Measurements from ENCODE around the gene HHIP. TPM values are rescaled to one million over a fixed set of nuclear protein-coding genes. Genes with fewer than 3 reads are reported as not detected.

Gene HHIP
- total and polyA plus RNA-seq, 2 donors, result 9.1 to 38.5 TPM

- H3K36me3 ChIP-seq (ENCODE audit: insufficient read depth), result no peaks in the 10 kb centered on the region
- no peak overlapping the region for H3K27ac ChIP-seq (ENCODE audit: low read depth)
- H3K4me1 ChIP-seq (ENCODE audit: insufficient read depth), result no peaks in the 10 kb centered on the region
- peak overlapping the region; percentile 55 for H3K4me3 ChIP-seq (ENCODE audit: low read depth, low read length)
- WGBS, result 2% methylated on average over 20 of the region's 20 CpGs
- DNase-seq (ENCODE audit: extremely low spot score), result no peak
These were observed 1.2 kb downstream of the HHIP start for GRCh38 chr4:144647095-144647561.

- DNase-seq (ENCODE audit: extremely low spot score), result no peak
- Histone ChIP-seq H3K27ac (ENCODE audit: low read depth) (no peak overlapping the region), H3K36me3 (ENCODE audit: insufficient read depth) (no peaks in the 10 kb centered on the region), H3K4me1 (ENCODE audit: insufficient read depth) (no peaks in the 10 kb centered on the region), H3K4me3 (ENCODE audit: low read depth, low read length) (peak overlapping the region; percentile 55)
- 26% methylated on average over 4 of the region's 4 CpGs for WGBS
These were observed 1.6 kb downstream of the HHIP start for GRCh38 chr4:144647590-144647989.

GRCh38 chr4:144648042-144648441, 2.1 kb downstream of the HHIP start:
- WGBS, result 40% methylated on average over 2 of the region's 2 CpGs
- no peak for DNase-seq (ENCODE audit: extremely low spot score)
- Histone ChIP-seq H3K4me1 (ENCODE audit: insufficient read depth) (no peaks in the 10 kb centered on the region), H3K27ac (ENCODE audit: low read depth) (no peak overlapping the region), H3K36me3 (ENCODE audit: insufficient read depth) (no peaks in the 10 kb centered on the region), H3K4me3 (ENCODE audit: low read depth, low read length) (peak overlapping the region; percentile 55)

GRCh38 chr4:144649646-144650045, 3.7 kb downstream of the HHIP start:
- DNase-seq (ENCODE audit: extremely low spot score), result no peak
- H3K4me1 ChIP-seq (ENCODE audit: insufficient read depth), result no peaks in the 10 kb centered on the region
- no peaks in the 10 kb centered on the region for H3K36me3 ChIP-seq (ENCODE audit: insufficient read depth)
- WGBS, result 74% methylated on average over 1 of the region's 1 CpG
- peak overlapping the region; percentile 16 for H3K4me3 ChIP-seq (ENCODE audit: low read depth, low read length)
- H3K27ac ChIP-seq (ENCODE audit: low read depth), result peak overlapping the region; percentile 34

GRCh38 chr4:144650311-144651005, 4.5 kb downstream of the HHIP start:
- Histone ChIP-seq H3K36me3 (ENCODE audit: insufficient read depth) (no peaks in the 10 kb centered on the region), H3K27ac (ENCODE audit: low read depth) (no peak overlapping the region), H3K4me3 (ENCODE audit: low read depth, low read length) (no peak overlapping the region), H3K4me1 (ENCODE audit: insufficient read depth) (no peaks in the 10 kb centered on the region)
- DNase-seq (ENCODE audit: extremely low spot score), result no peak
- 67% methylated on average over 5 of the region's 5 CpGs for WGBS

- H3K4me3 ChIP-seq (ENCODE audit: low read depth, low read length), result no peak overlapping the region
- no peak for DNase-seq (ENCODE audit: extremely low spot score)
- no peaks in the 10 kb centered on the region for H3K4me1 ChIP-seq (ENCODE audit: insufficient read depth)
- no peaks in the 10 kb centered on the region for H3K36me3 ChIP-seq (ENCODE audit: insufficient read depth)
- no peak overlapping the region for H3K27ac ChIP-seq (ENCODE audit: low read depth)
- 69% methylated on average over 4 of the region's 4 CpGs for WGBS
These were observed 8.0 kb downstream of the HHIP start for GRCh38 chr4:144653781-144654545.

GRCh38 chr4:144655491-144655890, 9.5 kb downstream of the HHIP start:
- no peak overlapping the region for H3K4me3 ChIP-seq (ENCODE audit: low read depth, low read length)
- WGBS, result 89% methylated on average over 2 of the region's 2 CpGs
- no peak overlapping the region for H3K27ac ChIP-seq (ENCODE audit: low read depth)
- H3K4me1 ChIP-seq (ENCODE audit: insufficient read depth), result no peaks in the 10 kb centered on the region
- DNase-seq (ENCODE audit: extremely low spot score), result no peak
- H3K36me3 ChIP-seq (ENCODE audit: insufficient read depth), result no peaks in the 10 kb centered on the region

GRCh38 chr4:144656850-144657249, 10.9 kb downstream of the HHIP start:
- DNase-seq (ENCODE audit: extremely low spot score), result no peak
- Histone ChIP-seq H3K27ac (ENCODE audit: low read depth) (no peak overlapping the region), H3K36me3 (ENCODE audit: insufficient read depth) (peaks cover 1% of the 10 kb centered on the region), H3K4me1 (ENCODE audit: insufficient read depth) (no peaks in the 10 kb centered on the region), H3K4me3 (ENCODE audit: low read depth, low read length) (no peak overlapping the region)
- 42% methylated on average over 2 of the region's 2 CpGs for WGBS

- no peak for DNase-seq (ENCODE audit: extremely low spot score)
- no peak overlapping the region for H3K4me3 ChIP-seq (ENCODE audit: low read depth, low read length)
- no peak overlapping the region for H3K27ac ChIP-seq (ENCODE audit: low read depth)
- no peaks in the 10 kb centered on the region for H3K4me1 ChIP-seq (ENCODE audit: insufficient read depth)
- WGBS, result 92% methylated on average over 8 of the region's 8 CpGs
- H3K36me3 ChIP-seq (ENCODE audit: insufficient read depth), result peaks cover 1% of the 10 kb centered on the region
These were observed 12.1 kb downstream of the HHIP start for GRCh38 chr4:144658015-144658567.

GRCh38 chr4:144658903-144659302, 12.9 kb downstream of the HHIP start:
- Histone ChIP-seq H3K27ac (ENCODE audit: low read depth) (no peak overlapping the region), H3K36me3 (ENCODE audit: insufficient read depth) (peaks cover 1% of the 10 kb centered on the region), H3K4me3 (ENCODE audit: low read depth, low read length) (no peak overlapping the region), H3K4me1 (ENCODE audit: insufficient read depth) (no peaks in the 10 kb centered on the region)
- WGBS, result 40% methylated on average over 1 of the region's 1 CpG
- DNase-seq (ENCODE audit: extremely low spot score), result no peak

- H3K4me1 ChIP-seq (ENCODE audit: insufficient read depth), result no peaks in the 10 kb centered on the region
- no peak overlapping the region for H3K27ac ChIP-seq (ENCODE audit: low read depth)
- no peak for DNase-seq (ENCODE audit: extremely low spot score)
- no peak overlapping the region for H3K4me3 ChIP-seq (ENCODE audit: low read depth, low read length)
- WGBS, result 65% methylated on average over 5 of the region's 5 CpGs
- peaks cover 1% of the 10 kb centered on the region for H3K36me3 ChIP-seq (ENCODE audit: insufficient read depth)
These were observed 13.5 kb downstream of the HHIP start for GRCh38 chr4:144659447-144659846.

- H3K36me3 ChIP-seq (ENCODE audit: insufficient read depth), result peaks cover 1% of the 10 kb centered on the region
- DNase-seq (ENCODE audit: extremely low spot score), result no peak
- WGBS, result 78% methylated on average over 7 of the region's 7 CpGs
- no peak overlapping the region for H3K27ac ChIP-seq (ENCODE audit: low read depth)
- H3K4me3 ChIP-seq (ENCODE audit: low read depth, low read length), result no peak overlapping the region
- H3K4me1 ChIP-seq (ENCODE audit: insufficient read depth), result no peaks in the 10 kb centered on the region
These were observed 18.0 kb downstream of the HHIP start for GRCh38 chr4:144663834-144664475.

GRCh38 chr4:144666539-144667175, 20.7 kb downstream of the HHIP start:
- WGBS, result 91% methylated on average over 2 of the region's 2 CpGs
- Histone ChIP-seq H3K4me3 (ENCODE audit: low read depth, low read length) (no peak overlapping the region), H3K4me1 (ENCODE audit: insufficient read depth) (no peaks in the 10 kb centered on the region), H3K27ac (ENCODE audit: low read depth) (no peak overlapping the region), H3K36me3 (ENCODE audit: insufficient read depth) (no peaks in the 10 kb centered on the region)
- no peak for DNase-seq (ENCODE audit: extremely low spot score)

All from urinary bladder (tissue), 4 donors.